Activated T-helper 1 cell treated with anti-CD3 and anti-CD28 coated beads, Interleukin-12 subunit alpha, Interleukin-12 subunit beta, Interleukin-2, Interleukin-4 antibody, amounts not matched to agents 30 ng/mL and 10 ng/mL and 1 ng/mL, durations not matched to agents 14 hours and 24 hours and 36 hours (primary cell): Measurements from ENCODE around the gene CCDC69. TPM values are rescaled to one million over a fixed set of nuclear protein-coding genes. Genes with fewer than 3 reads are reported as not detected.

ENCODE experiments used
- DNase-seq: peaks from one replicate; pipeline ENCODE4 v3.0.0; 2021; ENCODE audit warnings: low spot score
- H3K27ac Mint-ChIP-seq: one replicate; pipeline ENCODE4 v1.8.0; 2021; ENCODE audit warnings: mild to moderate bottlenecking, mixed read lengths
- H3K27me3 Mint-ChIP-seq: one replicate; pipeline ENCODE4 v1.8.0; 2022; ENCODE audit warnings: mild to moderate bottlenecking, moderate library complexity, mixed read lengths; ENCODE audit not compliant: insufficient read depth
- H3K36me3 Mint-ChIP-seq: one replicate; pipeline ENCODE4 v1.8.0; 2021; ENCODE audit warnings: low read depth, mixed read lengths
- H3K4me1 Mint-ChIP-seq: one replicate; pipeline ENCODE4 v1.8.0; 2021; ENCODE audit warnings: low read depth, mixed read lengths
- H3K4me3 Mint-ChIP-seq: one replicate; pipeline ENCODE4 v1.8.0; 2021; ENCODE audit warnings: mild to moderate bottlenecking, moderate library complexity, mixed read lengths
- H3K9me3 Mint-ChIP-seq: one replicate; pipeline ENCODE4 v1.8.0; 2021; ENCODE audit warnings: mixed read lengths
- intact Hi-C: fragments of 100-400 bp; cut with micrococcal nuclease; formaldehyde crosslinking; loops from one replicate; pipeline ENCODE4 v1.15.1; 2024
- total RNA-seq: library from RNA; stranded (reverse); gene quantifications from 2 replicates; pipeline ENCODE4 v1.2.3, GENCODE V29; 2022

CCDC69 gene
- total RNA-seq, 1 donor from 2014 or later = 25.4 TPM

DNA sequence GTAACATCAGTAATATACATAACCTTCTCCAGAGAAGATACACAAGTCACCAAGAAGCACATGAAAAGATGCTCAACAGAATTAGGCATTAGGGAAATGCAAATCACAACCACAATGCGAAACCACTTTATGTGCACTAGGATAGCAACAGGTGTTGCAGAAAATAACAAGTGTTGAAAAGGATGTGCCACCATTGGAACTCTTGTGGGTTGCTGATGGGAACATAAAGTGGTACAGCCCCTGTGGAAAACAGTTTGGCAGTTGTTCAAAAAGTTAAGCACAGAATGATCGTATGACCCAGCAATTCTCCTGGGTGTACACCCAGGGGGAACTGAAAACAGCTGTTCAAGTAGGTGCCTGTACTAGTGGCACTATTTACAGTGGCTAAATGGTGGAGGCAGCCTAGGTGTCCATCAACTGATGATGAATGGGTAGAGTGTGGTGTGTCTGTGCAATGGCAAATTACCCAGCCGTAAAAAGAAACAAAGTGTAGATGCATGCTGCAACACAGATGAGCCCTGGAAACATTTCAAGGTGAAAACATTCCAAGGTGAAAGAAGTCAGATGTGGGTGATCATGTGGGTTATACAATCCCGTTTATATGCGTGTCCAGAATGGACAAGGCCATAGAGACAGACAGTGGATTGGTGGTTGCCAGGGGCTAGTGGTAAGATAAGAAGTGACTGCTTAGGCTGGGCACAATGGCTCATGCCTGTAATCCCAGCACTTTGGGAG, 27.2 kb downstream of the CCDC69 start:
- H3K4me3 Mint-ChIP-seq = no peak overlapping the region
- peaks cover 21% of the 10 kb centered on the region for H3K9me3 Mint-ChIP-seq
- intact Hi-C loops = no loop called here
- H3K27ac Mint-ChIP-seq = peak overlapping the region; percentile 59
- H3K4me1 Mint-ChIP-seq = peaks cover 60% of the 10 kb centered on the region
- peaks cover 55% of the 10 kb centered on the region for H3K36me3 Mint-ChIP-seq
- DNase-seq = no peak
- no peaks in the 10 kb centered on the region for H3K27me3 Mint-ChIP-seq

DNA sequence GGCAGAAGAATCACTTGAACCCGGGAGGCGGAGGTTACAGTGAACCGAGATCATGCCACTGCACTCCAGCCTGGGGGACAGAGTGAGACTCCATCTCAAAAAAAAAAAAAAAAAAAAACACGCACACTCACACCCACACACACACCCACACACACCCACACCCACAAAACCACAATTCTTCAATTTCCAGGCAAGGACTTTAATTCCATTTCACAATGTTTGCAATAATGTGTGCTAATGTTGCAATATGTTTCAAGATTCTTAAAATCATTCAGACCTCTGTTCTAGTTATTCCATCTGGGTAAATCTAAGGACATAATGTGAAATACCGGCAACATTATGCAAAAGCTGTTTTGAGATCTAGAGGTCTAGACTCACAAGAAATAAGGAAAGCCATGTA, 28.3 kb downstream of the CCDC69 start:
- intact Hi-C loops = no loop called here
- no peak for DNase-seq
- Mint-ChIP-seq H3K4me1 (peaks cover 55% of the 10 kb centered on the region), H3K27ac (peak overlapping the region; percentile 79), H3K4me3 (peak overlapping the region; percentile 9), H3K27me3 (no peaks in the 10 kb centered on the region), H3K9me3 (peaks cover 30% of the 10 kb centered on the region), H3K36me3 (peaks cover 55% of the 10 kb centered on the region)

DNA sequence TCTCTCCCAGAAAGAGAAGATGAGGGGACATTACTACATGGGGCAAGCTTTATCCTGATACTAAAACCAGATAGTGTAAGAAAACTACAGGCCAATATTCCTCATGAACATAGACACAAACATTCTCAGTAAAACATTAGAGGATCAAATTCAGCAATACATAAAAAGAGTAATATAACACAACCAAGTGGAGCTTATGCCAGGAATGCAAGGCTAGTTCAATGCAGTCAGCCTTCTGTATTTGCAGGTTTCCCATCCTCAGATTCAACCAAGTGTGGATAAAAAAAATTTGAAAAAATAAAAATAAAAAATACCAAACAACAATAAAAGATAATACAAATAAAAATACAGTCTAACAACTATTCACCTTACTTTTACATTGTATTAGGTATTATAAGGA, 31.3 kb downstream of the CCDC69 start:
- H3K27ac Mint-ChIP-seq = no peak overlapping the region
- no peaks in the 10 kb centered on the region for H3K27me3 Mint-ChIP-seq
- intact Hi-C loops = no loop called here
- no peak for DNase-seq
- no peak overlapping the region for H3K4me3 Mint-ChIP-seq
- peaks cover 49% of the 10 kb centered on the region for H3K9me3 Mint-ChIP-seq
- H3K36me3 Mint-ChIP-seq = peaks cover 71% of the 10 kb centered on the region
- peaks cover 51% of the 10 kb centered on the region for H3K4me1 Mint-ChIP-seq

DNA sequence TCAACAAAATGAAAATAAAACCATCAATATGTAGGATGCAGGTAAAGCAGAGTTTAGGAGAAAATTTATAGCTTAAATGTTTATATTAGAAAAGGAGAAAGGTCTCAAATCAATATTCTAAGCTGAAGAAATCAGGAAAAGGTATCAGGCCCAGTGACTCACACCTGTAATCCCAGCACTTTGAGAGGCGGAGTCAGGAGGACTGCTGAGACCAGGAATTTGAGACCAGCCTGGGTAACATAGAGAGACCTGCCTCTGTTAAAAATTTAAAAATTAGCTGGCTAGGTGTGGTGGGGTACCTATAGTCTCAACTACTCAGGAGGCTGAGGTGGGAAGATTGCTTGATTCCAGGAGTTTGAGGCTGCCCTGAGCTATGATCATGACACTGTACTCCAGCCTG, 32.2 kb downstream of the CCDC69 start:
- peaks cover 71% of the 10 kb centered on the region for H3K36me3 Mint-ChIP-seq
- H3K4me1 Mint-ChIP-seq = peaks cover 41% of the 10 kb centered on the region
- H3K27me3 Mint-ChIP-seq = no peaks in the 10 kb centered on the region
- intact Hi-C loops = no loop called here
- H3K9me3 Mint-ChIP-seq = peaks cover 49% of the 10 kb centered on the region
- H3K4me3 Mint-ChIP-seq = no peak overlapping the region
- H3K27ac Mint-ChIP-seq = no peak overlapping the region
- no peak for DNase-seq

DNA sequence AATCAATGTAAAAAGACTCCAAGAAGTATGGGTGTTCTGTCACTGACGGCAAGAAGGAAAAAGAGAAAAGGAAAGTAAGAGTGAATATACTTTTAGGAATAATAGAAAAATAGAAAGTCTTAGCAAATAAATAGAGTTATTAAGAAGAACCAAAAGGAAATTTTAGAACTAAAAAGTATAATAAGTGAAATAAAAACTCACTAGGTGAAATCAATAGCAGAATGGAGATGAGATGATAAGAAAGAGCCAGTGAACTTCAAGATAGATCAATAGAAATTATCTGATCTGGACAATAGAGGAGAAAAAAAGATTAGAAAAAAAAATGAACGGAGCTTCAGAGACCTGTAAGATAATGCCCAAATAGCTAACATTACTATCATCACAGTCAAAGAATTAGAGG, 34.7 kb downstream of the CCDC69 start:
- intact Hi-C loops = no loop called here
- peaks cover 48% of the 10 kb centered on the region for H3K9me3 Mint-ChIP-seq

DNA sequence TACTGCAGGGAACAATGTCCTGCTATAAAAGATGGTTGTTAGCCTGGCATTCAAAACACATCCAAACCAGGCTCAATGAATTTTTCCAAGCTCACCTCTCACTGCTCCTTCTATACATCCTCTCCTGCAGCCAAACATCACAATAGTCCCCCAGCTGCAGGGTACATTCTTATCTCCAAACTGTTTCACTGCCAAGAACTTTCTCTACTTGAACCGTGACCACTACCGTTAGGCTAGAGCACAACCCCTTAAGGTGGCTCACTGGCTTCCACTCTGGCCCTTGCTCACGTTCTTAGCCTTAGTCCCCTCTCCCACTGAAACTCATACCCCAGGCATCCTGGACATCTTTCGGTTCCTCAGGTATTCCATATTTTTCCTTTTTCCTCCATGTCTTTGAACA, 37.4 kb downstream of the CCDC69 start:
- intact Hi-C loops = no loop called here
- H3K4me1 Mint-ChIP-seq = peaks cover 11% of the 10 kb centered on the region
- peaks cover 61% of the 10 kb centered on the region for H3K36me3 Mint-ChIP-seq
- no peak overlapping the region for H3K27ac Mint-ChIP-seq
- DNase-seq = no peak
- H3K27me3 Mint-ChIP-seq = no peaks in the 10 kb centered on the region
- H3K4me3 Mint-ChIP-seq = no peak overlapping the region
- peaks cover 28% of the 10 kb centered on the region for H3K9me3 Mint-ChIP-seq

More for the DNA sequence above, 34.7 kb downstream of the CCDC69 start:
- no peak for DNase-seq
- H3K4me3 Mint-ChIP-seq = no peak overlapping the region
- peaks cover 71% of the 10 kb centered on the region for H3K36me3 Mint-ChIP-seq
- H3K27ac Mint-ChIP-seq = no peak overlapping the region
- H3K27me3 Mint-ChIP-seq = no peaks in the 10 kb centered on the region
- peaks cover 21% of the 10 kb centered on the region for H3K4me1 Mint-ChIP-seq

DNA sequence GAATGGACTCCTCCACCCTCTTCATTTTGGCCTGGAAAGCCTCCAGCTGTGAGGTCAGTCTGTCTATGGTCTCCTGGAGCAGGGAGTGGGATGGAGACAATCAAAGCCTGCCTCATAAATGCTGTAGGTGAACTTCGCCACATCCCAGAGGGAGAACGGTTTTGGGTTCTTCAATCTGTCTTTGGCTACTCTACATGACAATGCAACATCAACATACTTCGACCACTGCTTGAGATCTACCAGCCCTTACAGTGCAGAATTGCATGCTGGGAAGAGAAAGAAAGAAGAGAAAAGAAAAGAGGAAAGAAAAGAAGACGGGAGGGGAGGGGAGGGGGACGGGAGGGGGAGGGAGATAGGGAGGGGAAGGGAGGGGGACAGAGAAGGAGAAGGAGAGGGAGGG, 37.8 kb downstream of the CCDC69 start:
- Mint-ChIP-seq H3K27ac (no peak overlapping the region), H3K27me3 (no peaks in the 10 kb centered on the region), H3K9me3 (peaks cover 23% of the 10 kb centered on the region), H3K4me1 (peaks cover 6% of the 10 kb centered on the region), H3K36me3 (peaks cover 56% of the 10 kb centered on the region), H3K4me3 (no peak overlapping the region)
- DNase-seq = no peak
- intact Hi-C loops = no loop called here

DNA sequence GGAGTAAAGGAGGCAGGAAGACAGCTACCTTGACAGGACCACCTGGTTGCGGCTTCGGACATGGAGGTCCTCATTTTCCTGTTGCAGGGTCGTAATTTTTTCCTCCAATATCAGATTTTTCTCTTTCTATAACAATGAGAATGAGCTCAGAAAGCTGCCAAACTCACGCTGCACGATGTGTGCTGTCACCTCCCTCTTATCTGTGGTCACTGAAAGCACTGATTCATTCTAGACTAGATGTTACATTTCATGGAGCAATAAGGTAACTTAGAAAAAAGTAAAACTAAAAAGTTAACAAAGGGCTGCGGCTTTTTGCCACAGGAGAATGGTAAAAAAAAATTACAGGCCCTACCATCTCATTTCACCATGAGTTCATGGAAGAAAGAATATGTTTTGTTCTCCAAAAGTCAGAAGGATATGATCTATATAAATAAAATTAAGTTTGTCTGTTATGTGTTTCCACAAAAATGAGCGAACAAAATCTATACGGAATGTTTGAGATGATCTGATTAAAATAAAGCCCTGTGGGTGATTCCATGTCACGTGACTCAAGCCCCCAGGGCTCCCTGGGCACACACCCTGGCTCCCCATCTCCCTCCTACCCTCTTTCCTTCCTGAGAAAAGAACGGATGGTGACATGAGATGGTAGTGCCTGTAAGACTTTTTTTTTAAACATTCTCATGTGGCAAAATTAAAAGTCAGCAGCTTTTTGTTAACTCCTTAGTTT, 39.4 kb downstream of the CCDC69 start:
- Mint-ChIP-seq H3K4me3 (no peak overlapping the region), H3K4me1 (no peaks in the 10 kb centered on the region), H3K36me3 (peaks cover 49% of the 10 kb centered on the region), H3K27me3 (no peaks in the 10 kb centered on the region), H3K27ac (no peak overlapping the region), H3K9me3 (peaks cover 9% of the 10 kb centered on the region)
- intact Hi-C loops = no loop called here
- DNase-seq = no peak

DNA sequence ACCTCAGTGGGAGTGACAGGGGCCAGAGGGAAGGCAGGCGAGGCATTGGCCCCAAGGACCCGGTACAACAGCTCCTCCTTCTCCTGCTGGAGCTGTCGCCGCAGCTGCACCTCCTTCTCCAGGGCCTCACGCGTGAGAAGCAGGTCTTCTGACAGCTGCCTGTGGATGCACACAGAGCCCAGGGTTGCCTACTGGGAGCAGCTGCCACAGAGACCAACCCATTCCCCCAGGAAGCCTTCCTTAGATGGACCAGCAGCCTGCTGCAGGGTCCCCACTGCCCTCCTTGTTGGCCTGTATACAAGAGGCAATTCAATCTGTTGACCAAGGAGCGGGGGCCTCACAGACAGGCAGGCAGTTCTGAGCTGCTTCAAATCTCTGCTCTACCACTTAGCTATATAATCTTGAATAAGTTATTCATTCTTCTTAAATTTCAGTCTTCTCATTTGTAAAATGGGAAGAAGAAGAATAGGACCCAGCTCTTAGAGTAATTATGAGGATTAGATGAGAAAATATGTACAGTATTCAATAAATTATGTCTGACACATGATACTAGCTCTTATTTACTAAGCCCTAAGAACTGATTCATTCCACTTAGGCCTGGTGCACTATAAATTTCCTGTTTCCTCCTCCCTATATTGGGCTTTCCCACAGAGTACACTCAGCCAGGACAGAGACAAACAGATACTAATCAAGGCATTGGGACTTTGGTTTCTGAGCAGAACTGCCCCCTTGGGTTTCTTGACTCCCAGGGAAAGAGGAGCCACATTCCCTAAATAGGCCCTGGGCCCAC, 40.2 kb downstream of the CCDC69 start:
- peaks cover 46% of the 10 kb centered on the region for H3K36me3 Mint-ChIP-seq
- intact Hi-C loops = no loop called here
- no peaks in the 10 kb centered on the region for H3K4me1 Mint-ChIP-seq
- H3K27ac Mint-ChIP-seq = no peak overlapping the region
- DNase-seq = no peak
- H3K4me3 Mint-ChIP-seq = no peak overlapping the region
- peaks cover under 1% of the 10 kb centered on the region for H3K9me3 Mint-ChIP-seq
- H3K27me3 Mint-ChIP-seq = no peaks in the 10 kb centered on the region

DNA sequence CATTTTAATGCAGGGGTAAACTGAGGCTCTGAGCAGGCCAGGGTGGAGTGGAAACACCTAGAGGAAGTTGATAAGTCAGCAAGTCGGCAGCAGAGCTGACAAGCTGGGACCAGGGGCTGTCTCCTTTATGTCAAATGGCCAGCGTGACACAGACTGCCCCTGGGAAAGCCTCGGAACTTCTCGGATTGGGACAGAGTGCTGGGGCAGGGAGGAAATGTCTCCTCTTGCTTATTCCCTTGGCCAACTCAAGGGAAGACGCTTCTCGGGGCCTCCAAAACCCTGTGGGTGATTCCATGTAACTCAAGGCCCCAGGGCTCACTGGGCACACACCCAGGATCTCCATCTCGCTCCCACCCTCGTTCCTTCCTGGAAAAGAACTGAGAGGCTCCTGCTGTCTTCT, 40.9 kb downstream of the CCDC69 start:
- DNase-seq = no peak
- Mint-ChIP-seq H3K4me3 (no peak overlapping the region), H3K9me3 (no peaks in the 10 kb centered on the region), H3K27me3 (no peaks in the 10 kb centered on the region), H3K27ac (no peak overlapping the region), H3K36me3 (peaks cover 49% of the 10 kb centered on the region), H3K4me1 (no peaks in the 10 kb centered on the region)
- intact Hi-C loops = no loop called here

DNA sequence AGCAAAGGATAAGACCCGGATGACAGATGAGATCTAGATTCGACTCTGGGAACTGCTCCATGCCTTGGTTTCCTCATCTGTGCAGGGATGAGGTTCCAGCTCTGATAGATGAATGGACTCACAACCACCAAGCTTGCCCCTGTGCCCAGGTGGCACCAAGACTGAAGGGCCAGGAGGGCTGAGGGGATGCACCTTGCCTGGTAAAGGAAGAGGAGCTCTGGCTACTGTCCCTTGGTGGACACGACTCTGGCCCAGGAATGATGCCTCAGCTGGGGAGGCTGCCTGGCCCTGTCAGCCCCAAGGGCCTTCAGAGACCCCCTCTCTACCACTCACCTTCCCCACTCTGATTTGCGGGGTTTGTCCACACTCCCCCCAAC, 41.4 kb downstream of the CCDC69 start:
- H3K4me3 Mint-ChIP-seq = no peak overlapping the region
- no peaks in the 10 kb centered on the region for H3K9me3 Mint-ChIP-seq
- intact Hi-C loops = no loop called here
- H3K36me3 Mint-ChIP-seq = peaks cover 46% of the 10 kb centered on the region
- H3K4me1 Mint-ChIP-seq = no peaks in the 10 kb centered on the region
- no peak overlapping the region for H3K27ac Mint-ChIP-seq
- no peaks in the 10 kb centered on the region for H3K27me3 Mint-ChIP-seq
- DNase-seq = no peak

DNA sequence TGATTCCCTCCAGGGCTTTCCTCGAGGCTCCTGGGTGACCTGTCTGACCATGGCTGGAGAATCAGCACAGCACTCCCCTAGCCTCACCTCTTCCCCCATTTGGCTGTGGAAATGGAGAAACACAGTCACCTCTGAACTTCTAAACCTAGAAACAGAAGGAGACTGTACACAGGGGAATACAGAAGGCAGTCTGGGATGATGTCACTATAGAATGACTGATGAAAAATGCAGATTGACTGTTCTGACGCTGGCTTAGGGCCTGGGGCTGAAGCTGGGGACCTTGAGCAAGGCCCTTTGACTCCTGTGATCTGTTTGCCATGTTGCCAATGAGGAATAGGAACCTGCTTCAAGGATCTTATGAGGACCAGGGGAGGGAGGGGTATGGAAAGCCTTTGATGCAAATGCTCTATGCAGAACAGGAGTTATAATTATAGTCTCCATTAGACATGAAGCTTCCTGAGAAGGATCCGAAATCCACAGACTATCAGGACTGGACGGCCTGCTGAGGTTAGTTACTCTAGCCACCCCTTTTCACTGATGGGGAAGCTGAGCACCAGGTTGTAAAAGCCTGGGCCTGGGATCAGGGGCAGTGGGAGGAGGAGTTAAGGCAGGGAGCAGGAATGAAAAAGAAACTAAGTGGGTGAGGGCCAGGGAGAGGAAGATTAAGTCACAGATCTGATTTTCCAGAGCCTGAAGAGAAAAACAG, 41.9 kb downstream of the CCDC69 start:
- no peak for DNase-seq

More for the DNA sequence above, 41.9 kb downstream of the CCDC69 start:
- intact Hi-C loops = no loop called here
- no peaks in the 10 kb centered on the region for H3K4me1 Mint-ChIP-seq
- H3K9me3 Mint-ChIP-seq = no peaks in the 10 kb centered on the region
- peaks cover 45% of the 10 kb centered on the region for H3K36me3 Mint-ChIP-seq
- H3K27me3 Mint-ChIP-seq = no peaks in the 10 kb centered on the region
- H3K4me3 Mint-ChIP-seq = no peak overlapping the region
- peak overlapping the region; percentile 11 for H3K27ac Mint-ChIP-seq
